Effector memory CD4-positive, alpha-beta T cell (primary cell): ENCODE results near the gene SMARCB1.
A peak's percentile ranks its signal among the peaks of the same experiment; 100 is the strongest.

Experiments used
- DNase-seq, 3 donors: peaks; one replicate each; pipeline ENCODE4 v3.0.0-alpha.2; 2020
- H3K27ac ChIP-seq: 2 replicates; pipeline ENCODE4 v1.7.0; 2013; ENCODE audit warnings: mild to moderate bottlenecking, low read length, moderate library complexity; ENCODE audit not compliant: insufficient read depth, poor library complexity, severe bottlenecking
- H3K27me3 ChIP-seq: replicated peaks from 2 replicates; pipeline ENCODE4 v1.7.0; 2013; ENCODE audit warnings: mild to moderate bottlenecking, low read length; ENCODE audit not compliant: insufficient read depth, control insufficient read depth, poor library complexity, severe bottlenecking
- H3K36me3 ChIP-seq: 2 replicates; pipeline ENCODE4 v1.7.0; 2013; ENCODE audit warnings: mild to moderate bottlenecking, low read length, moderate library complexity; ENCODE audit not compliant: control insufficient read depth, insufficient read depth
- H3K4me1 ChIP-seq: 2 replicates; pipeline ENCODE4 v1.7.0; 2013; ENCODE audit warnings: low read length, mild to moderate bottlenecking; ENCODE audit not compliant: control insufficient read depth, insufficient read depth, poor library complexity, severe bottlenecking
- H3K4me3 ChIP-seq: 2 replicates; pipeline ENCODE4 v1.7.0; 2013; ENCODE audit warnings: low read length, low read depth, mild to moderate bottlenecking; ENCODE audit not compliant: insufficient read depth, poor library complexity, severe bottlenecking
- H3K9me3 ChIP-seq: 2 replicates; pipeline ENCODE4 v1.7.0; 2013; ENCODE audit warnings: mild to moderate bottlenecking, low read length, moderate library complexity; ENCODE audit not compliant: control insufficient read depth

Gene SMARCB1

GRCh38 chr22:23787910-23788309, 1.1 kb downstream of the SMARCB1 start:
- peak overlapping the region; percentile 99 for H3K27ac ChIP-seq
- no peak for DNase-seq
- H3K4me1 ChIP-seq = peaks cover 10% of the 10 kb centered on the region
- H3K27me3 ChIP-seq = no peaks in the 10 kb centered on the region
- peaks cover 12% of the 10 kb centered on the region for H3K36me3 ChIP-seq
- H3K4me3 ChIP-seq = peak overlapping the region; percentile 93
- no peaks in the 10 kb centered on the region for H3K9me3 ChIP-seq

GRCh38 chr22:23789121-23789520, 2.4 kb downstream of the SMARCB1 start:
- Histone ChIP-seq H3K36me3 (peaks cover 22% of the 10 kb centered on the region), H3K4me3 (no peak overlapping the region)
- DNase-seq = no peak

GRCh38 chr22:23789638-23790037, 2.9 kb downstream of the SMARCB1 start:
- H3K4me1 ChIP-seq = peaks cover 10% of the 10 kb centered on the region
- no peak overlapping the region for H3K27ac ChIP-seq

More at GRCh38 chr22:23789121-23789520, 2.4 kb downstream of the SMARCB1 start:
- Histone ChIP-seq H3K9me3 (no peaks in the 10 kb centered on the region), H3K27me3 (no peaks in the 10 kb centered on the region), H3K4me1 (peaks cover 10% of the 10 kb centered on the region), H3K27ac (no peak overlapping the region)

GRCh38 chr22:23790819-23791737, 4.3 kb downstream of the SMARCB1 start:
- H3K27ac ChIP-seq = no peak overlapping the region
- no peaks in the 10 kb centered on the region for H3K27me3 ChIP-seq
- no peak for DNase-seq
- H3K36me3 ChIP-seq = peaks cover 34% of the 10 kb centered on the region
- peaks cover 10% of the 10 kb centered on the region for H3K4me1 ChIP-seq
- H3K4me3 ChIP-seq = no peak overlapping the region
- H3K9me3 ChIP-seq = no peaks in the 10 kb centered on the region

More at GRCh38 chr22:23789638-23790037, 2.9 kb downstream of the SMARCB1 start:
- DNase-seq = no peak
- Histone ChIP-seq H3K9me3 (no peaks in the 10 kb centered on the region), H3K4me3 (no peak overlapping the region), H3K36me3 (peaks cover 27% of the 10 kb centered on the region), H3K27me3 (no peaks in the 10 kb centered on the region)

GRCh38 chr22:23791738-23792645, 5.2 kb downstream of the SMARCB1 start:
- DNase-seq = no peak
- H3K27ac ChIP-seq = no peak overlapping the region
- H3K4me1 ChIP-seq = peaks cover 7% of the 10 kb centered on the region
- H3K9me3 ChIP-seq = no peaks in the 10 kb centered on the region
- no peak overlapping the region for H3K4me3 ChIP-seq
- no peaks in the 10 kb centered on the region for H3K27me3 ChIP-seq
- H3K36me3 ChIP-seq = peaks cover 35% of the 10 kb centered on the region

- H3K36me3 ChIP-seq = peaks cover 42% of the 10 kb centered on the region
These were observed 6.6 kb downstream of the SMARCB1 start for GRCh38 chr22:23793326-23793725.

GRCh38 chr22:23796461-23796860, 9.7 kb downstream of the SMARCB1 start:
- no peak for DNase-seq
- Histone ChIP-seq H3K27ac (no peak overlapping the region), H3K27me3 (no peaks in the 10 kb centered on the region), H3K4me3 (no peak overlapping the region), H3K36me3 (peaks cover 58% of the 10 kb centered on the region), H3K9me3 (no peaks in the 10 kb centered on the region), H3K4me1 (no peaks in the 10 kb centered on the region)

More at GRCh38 chr22:23793326-23793725, 6.6 kb downstream of the SMARCB1 start:
- no peak overlapping the region for H3K4me3 ChIP-seq
- no peaks in the 10 kb centered on the region for H3K27me3 ChIP-seq
- H3K27ac ChIP-seq = no peak overlapping the region
- no peak for DNase-seq
- H3K9me3 ChIP-seq = no peaks in the 10 kb centered on the region
- no peaks in the 10 kb centered on the region for H3K4me1 ChIP-seq

- H3K27me3 ChIP-seq = no peaks in the 10 kb centered on the region
- DNase-seq = no peak
- H3K36me3 ChIP-seq = peaks cover 66% of the 10 kb centered on the region
- H3K27ac ChIP-seq = no peak overlapping the region
- no peaks in the 10 kb centered on the region for H3K9me3 ChIP-seq
- H3K4me1 ChIP-seq = no peaks in the 10 kb centered on the region
- no peak overlapping the region for H3K4me3 ChIP-seq
These were observed 13.8 kb downstream of the SMARCB1 start for GRCh38 chr22:23800297-23801237.

GRCh38 chr22:23801238-23801821, 14.6 kb downstream of the SMARCB1 start:
- peaks cover 67% of the 10 kb centered on the region for H3K36me3 ChIP-seq
- no peaks in the 10 kb centered on the region for H3K4me1 ChIP-seq
- no peak for DNase-seq
- H3K27me3 ChIP-seq = no peaks in the 10 kb centered on the region
- no peak overlapping the region for H3K4me3 ChIP-seq
- no peaks in the 10 kb centered on the region for H3K9me3 ChIP-seq
- H3K27ac ChIP-seq = no peak overlapping the region
